Hepatocyte (in vitro differentiated cells): ENCODE data around the gene UGGT1. TPM values are rescaled to one million over a fixed set of nuclear protein-coding genes. Genes with fewer than 3 reads are reported as not detected.

ENCODE experiments used
- DNase-seq: peaks from one replicate; pipeline ENCODE4 v3.0.0-alpha.2; 2016; ENCODE audit warnings: low spot score
- H2AFZ ChIP-seq: fragments of 200-600 bp; sonication (generic); 2 replicates; pipeline ENCODE4 v1.6.0; 2016; ENCODE audit warnings: antibody characterized with exemption, mild to moderate bottlenecking
- H3K27ac ChIP-seq: fragments of 200-600 bp; sonication (generic); 2 replicates; pipeline ENCODE4 v1.5.1; 2016; ENCODE audit warnings: mild to moderate bottlenecking
- H3K27me3 ChIP-seq: fragments of 200-600 bp; sonication (generic); 2 replicates; pipeline ENCODE4 v1.6.1; 2016
- H3K36me3 ChIP-seq: fragments of 200-600 bp; sonication (generic); replicated peaks from 2 replicates; pipeline ENCODE4 v1.5.1; 2016; ENCODE audit warnings: low read depth; ENCODE audit not compliant: insufficient read depth
- H3K4me1 ChIP-seq: fragments of 200-600 bp; sonication (generic); 2 replicates; pipeline ENCODE4 v1.5.1; 2016; ENCODE audit warnings: mild to moderate bottlenecking, moderate library complexity; ENCODE audit not compliant: insufficient read depth
- H3K4me2 ChIP-seq: fragments of 200-600 bp; sonication (generic); 2 replicates; pipeline ENCODE4 v1.6.0; 2016
- H3K4me3 ChIP-seq: fragments of 200-600 bp; sonication (generic); 2 replicates; pipeline ENCODE4 v1.5.1; 2016; ENCODE audit warnings: mild to moderate bottlenecking
- H3K79me2 ChIP-seq: fragments of 200-600 bp; sonication (generic); 2 replicates; pipeline ENCODE4 v1.6.0; 2017; ENCODE audit warnings: mild to moderate bottlenecking
- H3K9me2 ChIP-seq: fragments of 200-600 bp; sonication (generic); replicated peaks from 2 replicates; pipeline ENCODE4 v1.6.0; 2017; ENCODE audit warnings: mild to moderate bottlenecking; ENCODE audit not compliant: insufficient read depth
- H3K9me3 ChIP-seq: fragments of 200-600 bp; sonication (generic); 2 replicates; pipeline ENCODE4 v1.5.1; 2016; ENCODE audit warnings: low read depth, mild to moderate bottlenecking
- H4K20me1 ChIP-seq: fragments of 200-600 bp; sonication (generic); 2 replicates; pipeline ENCODE4 v1.6.0; 2016; ENCODE audit warnings: mild to moderate bottlenecking; ENCODE audit not compliant: insufficient read depth, poor library complexity, severe bottlenecking
- CTCF ChIP-seq: fragments of 200-600 bp; sonication (generic); IDR thresholded peaks from 2 replicates; pipeline ENCODE4 v1.5.1; 2016; ENCODE audit warnings: antibody characterized with exemption, mild to moderate bottlenecking; ENCODE audit not compliant: poor library complexity
- EZH2 ChIP-seq: fragments of 200-600 bp; sonication (generic); IDR thresholded peaks from 2 replicates; pipeline ENCODE4 v1.6.1; 2016; ENCODE audit warnings: antibody characterized with exemption, mild to moderate bottlenecking, borderline replicate concordance
- EZH2phosphoT487 ChIP-seq: fragments of 200-600 bp; sonication (generic); IDR thresholded peaks from one replicate; pipeline ENCODE4 v1.6.1; 2018; ENCODE audit warnings: antibody characterized with exemption, mild to moderate bottlenecking, low read depth, moderate library complexity; ENCODE audit not compliant: unreplicated experiment, severe bottlenecking
- WGBS: methylation state at CpG from one replicate; pipeline ENCODE4 v1.1.6; 2016; ENCODE audit warnings: low lambda C conversion rate; ENCODE audit errors: missing lambda C conversion rate; 5-methylcytosine and 5-hydroxymethylcytosine counted together
- polyA plus RNA-seq: library from polyadenylated mRNA; unstranded; fragments of >200 nt; fragmentation: Nextera tagmentation; extraction: Ambion mirVana; gene quantifications from 2 replicates; pipeline ENCODE4 v1.2.1, GENCODE V29; 2016
- total RNA-seq: library from RNA; depleted of rRNA; stranded (reverse); fragments of >200 nt; gene quantifications from 2 replicates; pipeline ENCODE4 v1.2.3, GENCODE V29; 2014

UGGT1 gene
- total and polyA plus RNA-seq, 2 experiments from 2014 or later: 6.8 to 49.7 TPM

- over 99% methylated on average over 4 of the region's 4 CpGs for WGBS
- Histone ChIP-seq H3K9me3 (no peaks in the 10 kb centered on the region), H3K79me2 (peaks cover 16% of the 10 kb centered on the region), H3K27ac (no peak overlapping the region), H3K27me3 (no peaks in the 10 kb centered on the region), H4K20me1 (no peaks in the 10 kb centered on the region), H3K4me3 (no peak overlapping the region), H3K4me1 (no peaks in the 10 kb centered on the region), H3K36me3 (no peaks in the 10 kb centered on the region), H3K4me2 (no peak overlapping the region), H2AFZ (no peak overlapping the region), H3K9me2 (no peaks in the 10 kb centered on the region)
- TF ChIP-seq CTCF (no peak), EZH2phosphoT487 (no peak), EZH2 (no peak)
- no peak for DNase-seq
Observed at GRCh38 chr2:128105072-128105471, 14.1 kb downstream of the UGGT1 start.

- 85% methylated on average over 1 of the region's 1 CpG for WGBS
Observed at GRCh38 chr2:128108166-128108565, 17.2 kb downstream of the UGGT1 start.

GRCh38 chr2:128109243-128109642, 18.2 kb downstream of the UGGT1 start:
- Histone ChIP-seq H3K4me1 (no peaks in the 10 kb centered on the region), H3K4me3 (no peak overlapping the region), H3K27ac (no peak overlapping the region), H3K79me2 (no peaks in the 10 kb centered on the region), H4K20me1 (no peaks in the 10 kb centered on the region), H3K9me2 (no peaks in the 10 kb centered on the region), H3K36me3 (no peaks in the 10 kb centered on the region), H3K27me3 (no peaks in the 10 kb centered on the region), H3K4me2 (no peak overlapping the region), H3K9me3 (no peaks in the 10 kb centered on the region), H2AFZ (no peak overlapping the region)
- WGBS: 95% methylated on average over 4 of the region's 4 CpGs
- no peak for TF ChIP-seq EZH2phosphoT487
- TF ChIP-seq CTCF: no peak
- no peak for TF ChIP-seq EZH2
- DNase-seq: no peak

More at GRCh38 chr2:128108166-128108565, 17.2 kb downstream of the UGGT1 start:
- no peak overlapping the region for H3K27ac ChIP-seq
- H3K9me3 ChIP-seq: no peaks in the 10 kb centered on the region
- H3K9me2 ChIP-seq: no peaks in the 10 kb centered on the region
- H3K4me3 ChIP-seq: no peak overlapping the region
- H2AFZ ChIP-seq: no peak overlapping the region
- H3K79me2 ChIP-seq: no peaks in the 10 kb centered on the region
- no peaks in the 10 kb centered on the region for H3K36me3 ChIP-seq
- no peaks in the 10 kb centered on the region for H4K20me1 ChIP-seq
- no peak for DNase-seq
- H3K27me3 ChIP-seq: no peaks in the 10 kb centered on the region
- TF ChIP-seq EZH2phosphoT487 (no peak), CTCF (no peak), EZH2 (no peak)
- no peaks in the 10 kb centered on the region for H3K4me1 ChIP-seq
- H3K4me2 ChIP-seq: no peak overlapping the region
